ENCODE results near the gene ACTG2.
"Not testable (repeated sequence)": the region's sequence is repeated elsewhere in the genome, so short reads cannot be mapped to it uniquely, and the experiment has no call there.

ACTG2 gene

DNA sequence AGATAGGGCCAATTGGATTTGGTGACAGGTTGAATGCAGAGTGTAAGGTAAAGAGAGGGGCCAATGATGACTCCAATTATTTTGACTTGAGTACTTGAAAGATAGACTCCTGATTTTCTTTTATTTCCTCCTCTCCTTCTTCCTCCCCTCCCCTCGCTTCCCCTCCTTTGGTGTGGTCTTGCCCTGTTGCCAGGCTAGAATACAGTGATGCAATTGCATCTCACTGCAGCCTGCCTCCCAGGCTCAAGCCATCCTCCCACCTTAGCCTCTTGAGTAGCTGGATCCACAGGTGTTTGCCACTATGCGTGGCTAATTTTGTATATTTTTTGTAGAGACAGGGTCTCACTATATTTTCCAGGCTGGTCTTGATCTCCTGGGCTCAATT lies 36.1 kb downstream of the ACTG2 start:
- Histone ChIP-seq H3K36me3 (ENCODE audit: control insufficient read depth, insufficient read depth, low read length) (no peaks in the 10 kb centered on the region), H3K9ac (ENCODE audit: low read depth, low read length) (no peak overlapping the region), H3K4me3 (ENCODE audit: low read depth, low read length) (no peak overlapping the region), H3K4me1 (ENCODE audit: control insufficient read depth, insufficient read depth, low read length) (peaks cover 4% of the 10 kb centered on the region), H3K9me3 (ENCODE audit: control insufficient read depth, insufficient read depth, low read length) (no peaks in the 10 kb centered on the region), H3K27me3 (ENCODE audit: control insufficient read depth, insufficient read depth, low read length) (no peaks in the 10 kb centered on the region)

DNA sequence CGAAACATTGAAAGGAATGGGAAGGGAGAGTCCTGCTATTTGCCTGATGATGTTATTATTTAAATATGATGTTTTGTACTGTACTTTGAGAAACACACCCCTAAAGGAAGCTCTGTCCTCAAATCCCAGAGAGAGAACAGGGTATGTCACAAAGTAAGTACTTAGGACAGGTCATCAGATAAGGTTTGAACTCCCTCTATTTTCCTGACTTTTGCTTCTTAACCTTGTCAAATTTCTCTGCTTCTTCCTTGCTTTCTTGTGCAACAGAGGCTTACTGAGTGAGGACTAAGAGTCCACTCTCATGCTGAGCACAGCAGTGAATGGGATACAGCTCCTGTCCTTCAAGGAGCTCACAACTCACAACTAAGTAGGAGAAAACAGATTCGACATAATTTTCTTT lies 37.6 kb downstream of the ACTG2 start:
- H3K4me1 ChIP-seq (ENCODE audit: control insufficient read depth, insufficient read depth, low read length) = peaks cover 4% of the 10 kb centered on the region
- H3K9me3 ChIP-seq (ENCODE audit: control insufficient read depth, insufficient read depth, low read length) = no peaks in the 10 kb centered on the region
- H3K27me3 ChIP-seq (ENCODE audit: control insufficient read depth, insufficient read depth, low read length) = no peaks in the 10 kb centered on the region
- H3K36me3 ChIP-seq (ENCODE audit: control insufficient read depth, insufficient read depth, low read length) = no peaks in the 10 kb centered on the region
- no peak overlapping the region for H3K4me3 ChIP-seq (ENCODE audit: low read depth, low read length)
- H3K9ac ChIP-seq (ENCODE audit: low read depth, low read length) = no peak overlapping the region

DNA sequence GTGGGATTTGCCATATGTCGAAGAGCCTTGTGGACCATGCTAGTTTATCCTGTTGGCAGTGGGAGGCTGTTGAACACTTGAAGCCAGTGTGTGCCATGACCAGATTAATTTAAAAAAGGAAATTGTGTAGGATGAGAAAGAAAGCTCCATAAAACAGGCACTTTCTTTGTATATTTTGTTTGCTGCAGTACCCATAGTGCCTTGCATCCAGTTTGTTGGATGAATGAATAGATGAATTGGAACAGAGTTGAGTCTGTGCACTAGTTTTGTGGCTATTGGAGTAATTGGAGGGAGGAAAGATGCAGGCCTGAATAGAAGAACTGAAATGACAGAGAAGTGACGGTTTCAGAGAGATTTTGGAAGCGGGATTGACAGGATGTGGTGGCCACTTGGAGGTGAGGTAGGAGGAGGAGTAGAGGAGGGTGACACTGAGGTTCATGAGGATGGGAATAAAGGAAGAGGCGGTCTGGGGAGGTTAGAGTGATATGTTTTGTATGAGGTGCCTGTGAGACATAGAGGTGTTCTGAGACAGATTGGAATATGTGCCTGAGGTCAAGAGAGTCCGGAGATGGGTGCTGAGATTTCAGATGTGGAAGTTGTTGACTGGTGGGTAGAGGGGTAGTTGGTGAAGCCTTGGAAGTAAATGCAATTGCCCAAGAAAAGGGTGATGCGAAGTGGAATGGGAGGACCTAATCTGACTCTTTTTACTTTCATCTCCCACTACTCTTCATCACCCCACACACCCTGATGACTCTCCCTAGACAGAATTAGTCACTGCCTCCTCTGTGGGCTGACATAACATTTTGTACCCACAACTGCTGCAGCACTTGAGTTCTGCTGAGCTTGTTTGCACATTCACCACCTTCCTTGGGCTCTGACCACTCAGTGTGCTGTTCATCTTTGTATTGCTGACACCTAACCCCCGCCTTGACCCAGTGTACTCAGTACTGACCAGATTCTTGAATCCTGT lies 39.0 kb downstream of the ACTG2 start:
- Histone ChIP-seq H3K4me3 (ENCODE audit: low read depth, low read length) (no peak overlapping the region), H3K9ac (ENCODE audit: low read depth, low read length) (no peak overlapping the region), H3K4me1 (ENCODE audit: control insufficient read depth, insufficient read depth, low read length) (no peaks in the 10 kb centered on the region), H3K27me3 (ENCODE audit: control insufficient read depth, insufficient read depth, low read length) (no peaks in the 10 kb centered on the region), H3K9me3 (ENCODE audit: control insufficient read depth, insufficient read depth, low read length) (no peaks in the 10 kb centered on the region), H3K36me3 (ENCODE audit: control insufficient read depth, insufficient read depth, low read length) (no peaks in the 10 kb centered on the region)

DNA sequence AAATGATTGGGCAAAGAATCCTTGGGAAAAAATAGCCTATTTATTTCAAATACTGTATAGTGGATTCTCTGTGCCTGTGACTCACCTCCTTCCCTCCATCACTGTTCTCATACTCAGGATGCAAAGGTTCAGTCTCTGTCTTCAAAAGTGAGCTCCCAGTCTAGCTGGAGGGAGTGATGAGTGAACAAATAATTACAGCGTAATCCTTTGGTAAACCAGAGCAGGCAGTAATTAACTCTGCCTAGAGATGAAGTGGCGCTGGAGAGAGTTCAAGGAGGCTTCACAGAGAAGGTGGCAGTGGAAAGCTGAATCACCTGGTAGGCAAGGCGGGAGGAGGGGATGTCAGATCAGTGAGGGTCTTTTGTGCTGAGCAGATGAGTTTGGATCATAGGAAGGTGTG lies 40.4 kb downstream of the ACTG2 start:
- Histone ChIP-seq H3K36me3 (ENCODE audit: control insufficient read depth, insufficient read depth, low read length) (no peaks in the 10 kb centered on the region), H3K27me3 (ENCODE audit: control insufficient read depth, insufficient read depth, low read length) (no peaks in the 10 kb centered on the region), H3K4me1 (ENCODE audit: control insufficient read depth, insufficient read depth, low read length) (no peaks in the 10 kb centered on the region), H3K9ac (ENCODE audit: low read depth, low read length) (no peak overlapping the region), H3K9me3 (ENCODE audit: control insufficient read depth, insufficient read depth, low read length) (no peaks in the 10 kb centered on the region), H3K4me3 (ENCODE audit: low read depth, low read length) (no peak overlapping the region)

DNA sequence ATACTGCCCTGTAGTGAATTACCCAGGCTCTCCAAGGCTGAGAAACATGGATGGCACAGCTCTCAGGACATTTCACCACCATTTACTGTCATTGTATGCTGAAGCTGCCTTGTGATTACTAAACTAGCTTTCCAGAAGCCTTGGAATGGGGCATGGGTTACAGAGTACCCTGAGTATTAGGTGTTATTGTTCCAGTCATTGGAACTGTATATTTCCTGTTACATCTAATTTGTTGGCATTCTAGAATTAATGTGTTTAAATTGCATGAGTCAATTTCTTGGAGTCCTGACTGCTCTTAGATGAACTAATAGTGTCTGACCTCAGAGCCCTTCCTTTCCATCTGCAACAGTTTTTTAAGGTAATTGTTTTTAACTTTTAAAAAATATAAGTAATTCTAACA lies 42.8 kb downstream of the ACTG2 start:
- no peak overlapping the region for H3K4me3 ChIP-seq (ENCODE audit: low read depth, low read length)
- no peaks in the 10 kb centered on the region for H3K36me3 ChIP-seq (ENCODE audit: control insufficient read depth, insufficient read depth, low read length)
- no peaks in the 10 kb centered on the region for H3K27me3 ChIP-seq (ENCODE audit: control insufficient read depth, insufficient read depth, low read length)
- no peaks in the 10 kb centered on the region for H3K9me3 ChIP-seq (ENCODE audit: control insufficient read depth, insufficient read depth, low read length)
- no peaks in the 10 kb centered on the region for H3K4me1 ChIP-seq (ENCODE audit: control insufficient read depth, insufficient read depth, low read length)
- no peak overlapping the region for H3K9ac ChIP-seq (ENCODE audit: low read depth, low read length)

DNA sequence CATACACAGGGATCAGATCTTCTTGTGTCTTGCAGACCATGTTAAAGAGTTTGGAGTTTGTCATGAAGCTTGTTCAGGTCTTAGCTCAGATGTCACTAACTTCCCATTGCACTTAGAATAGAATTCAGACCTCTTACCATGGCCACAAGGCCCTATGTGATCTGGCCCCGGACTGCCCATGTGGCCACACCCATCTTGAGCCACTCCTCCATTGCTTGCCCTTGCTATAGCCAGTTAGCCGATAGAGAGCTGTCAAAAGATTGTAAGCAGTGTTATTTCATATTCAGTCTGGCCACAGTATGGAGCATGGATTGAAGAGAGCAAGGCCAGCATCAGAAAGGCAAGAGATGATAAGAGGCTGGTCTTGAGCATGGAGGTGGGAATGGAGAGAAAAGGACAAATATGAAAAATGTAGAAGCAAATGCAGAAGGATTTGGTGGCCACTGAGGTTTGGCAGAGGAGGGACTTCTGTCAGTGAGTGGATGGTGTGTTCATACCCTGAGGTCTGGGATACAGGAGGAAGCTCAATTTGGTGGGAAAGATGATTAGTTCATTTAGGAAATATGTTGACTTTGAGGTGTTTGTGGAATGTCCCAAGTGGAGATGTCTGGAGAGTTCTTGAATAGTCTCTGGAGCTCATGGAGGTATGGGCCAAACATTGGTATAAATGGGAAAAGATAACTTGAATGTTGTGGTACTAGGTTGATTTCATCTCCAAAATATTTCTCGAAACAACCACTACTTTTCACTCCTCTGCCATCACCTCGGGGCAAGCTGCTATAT lies 44.5 kb downstream of the ACTG2 start:
- H3K36me3 ChIP-seq (ENCODE audit: control insufficient read depth, insufficient read depth, low read length) = no peaks in the 10 kb centered on the region
- H3K27me3 ChIP-seq (ENCODE audit: control insufficient read depth, insufficient read depth, low read length) = no peaks in the 10 kb centered on the region
- no peak overlapping the region for H3K9ac ChIP-seq (ENCODE audit: low read depth, low read length)
- H3K4me1 ChIP-seq (ENCODE audit: control insufficient read depth, insufficient read depth, low read length) = no peaks in the 10 kb centered on the region
- no peak overlapping the region for H3K4me3 ChIP-seq (ENCODE audit: low read depth, low read length)
- H3K9me3 ChIP-seq (ENCODE audit: control insufficient read depth, insufficient read depth, low read length) = no peaks in the 10 kb centered on the region

DNA sequence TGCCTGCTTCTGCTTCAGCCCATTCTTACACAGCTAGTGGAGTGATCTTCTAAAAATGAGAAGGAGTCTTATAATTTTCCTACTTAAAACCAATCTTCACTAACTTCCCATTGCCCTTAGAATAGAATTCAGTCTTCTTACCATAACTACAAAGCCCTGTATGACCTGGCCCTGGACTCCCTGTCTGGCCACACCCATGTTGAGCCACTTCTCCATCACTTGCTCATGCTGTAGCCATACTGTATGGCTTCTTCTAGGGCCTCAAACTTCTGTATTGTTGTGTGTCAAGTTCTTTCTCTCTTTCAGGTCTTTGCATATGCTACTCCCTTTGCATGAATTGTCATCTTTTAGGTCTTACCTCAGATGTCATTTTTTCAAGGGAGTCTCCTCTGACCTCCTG lies 45.1 kb downstream of the ACTG2 start:
- Histone ChIP-seq H3K4me3 (ENCODE audit: low read depth, low read length) (no peak overlapping the region), H3K4me1 (ENCODE audit: control insufficient read depth, insufficient read depth, low read length) (no peaks in the 10 kb centered on the region), H3K9ac (ENCODE audit: low read depth, low read length) (no peak overlapping the region), H3K36me3 (ENCODE audit: control insufficient read depth, insufficient read depth, low read length) (no peaks in the 10 kb centered on the region), H3K27me3 (ENCODE audit: control insufficient read depth, insufficient read depth, low read length) (no peaks in the 10 kb centered on the region), H3K9me3 (ENCODE audit: control insufficient read depth, insufficient read depth, low read length) (no peaks in the 10 kb centered on the region)

DNA sequence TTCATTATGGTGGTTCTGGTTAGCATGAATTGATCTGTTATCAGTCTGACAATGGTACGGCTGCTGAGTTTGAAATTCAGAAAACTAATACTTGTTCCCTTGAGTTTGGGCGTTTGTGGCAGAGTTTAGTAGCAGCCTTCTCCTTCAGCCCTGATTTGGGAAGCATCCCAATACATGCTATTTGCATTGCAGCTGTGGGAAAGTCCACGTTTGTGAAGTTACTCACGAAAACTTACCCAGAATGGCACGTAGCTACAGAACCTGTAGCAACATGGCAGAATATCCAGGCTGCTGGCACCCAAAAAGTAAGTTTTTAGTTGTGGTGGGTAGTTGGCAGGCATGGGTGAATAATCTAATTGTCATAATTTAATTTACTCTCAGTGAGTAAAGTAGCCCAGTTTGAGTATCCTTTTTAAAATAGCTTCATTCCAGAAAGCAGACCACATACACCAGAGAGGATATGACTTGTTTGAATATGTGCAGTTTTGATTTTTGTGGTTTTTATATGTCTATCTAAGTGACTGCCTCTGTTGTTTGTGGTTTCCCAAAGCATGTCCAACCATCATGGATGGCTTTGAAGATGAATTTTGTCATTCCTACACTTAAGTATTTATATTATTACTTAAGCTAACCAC lies 46.0 kb downstream of the ACTG2 start:
- Histone ChIP-seq H3K9me3 (ENCODE audit: control insufficient read depth, insufficient read depth, low read length) (no peaks in the 10 kb centered on the region), H3K27me3 (ENCODE audit: control insufficient read depth, insufficient read depth, low read length) (no peaks in the 10 kb centered on the region), H3K4me1 (ENCODE audit: control insufficient read depth, insufficient read depth, low read length) (no peaks in the 10 kb centered on the region), H3K9ac (ENCODE audit: low read depth, low read length) (no peak overlapping the region), H3K4me3 (ENCODE audit: low read depth, low read length) (no peak overlapping the region), H3K36me3 (ENCODE audit: control insufficient read depth, insufficient read depth, low read length) (no peaks in the 10 kb centered on the region)

DNA sequence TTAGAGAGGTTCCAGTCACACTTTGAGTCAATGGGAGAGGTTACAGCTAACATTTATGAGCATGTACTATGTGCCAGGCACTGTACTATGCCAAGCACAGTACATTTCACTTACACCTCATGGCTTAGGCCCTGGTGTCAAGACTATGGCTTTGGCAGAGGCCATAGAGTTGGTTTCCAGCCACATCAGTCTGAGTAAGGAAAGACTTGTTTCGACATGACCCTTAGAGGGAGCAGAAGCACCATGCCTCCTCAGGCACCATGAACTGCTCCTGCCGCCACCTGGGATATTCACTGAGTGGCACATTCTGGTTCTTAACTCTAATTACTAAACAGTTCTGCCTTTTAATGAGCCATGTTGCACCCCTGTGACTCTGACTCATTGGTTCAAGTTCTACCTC lies 46.6 kb downstream of the ACTG2 start:
- Histone ChIP-seq H3K27me3 (ENCODE audit: control insufficient read depth, insufficient read depth, low read length) (no peaks in the 10 kb centered on the region), H3K4me1 (ENCODE audit: control insufficient read depth, insufficient read depth, low read length) (no peaks in the 10 kb centered on the region), H3K9me3 (ENCODE audit: control insufficient read depth, insufficient read depth, low read length) (no peaks in the 10 kb centered on the region), H3K36me3 (ENCODE audit: control insufficient read depth, insufficient read depth, low read length) (no peaks in the 10 kb centered on the region), H3K4me3 (ENCODE audit: low read depth, low read length) (no peak overlapping the region), H3K9ac (ENCODE audit: low read depth, low read length) (no peak overlapping the region)

DNA sequence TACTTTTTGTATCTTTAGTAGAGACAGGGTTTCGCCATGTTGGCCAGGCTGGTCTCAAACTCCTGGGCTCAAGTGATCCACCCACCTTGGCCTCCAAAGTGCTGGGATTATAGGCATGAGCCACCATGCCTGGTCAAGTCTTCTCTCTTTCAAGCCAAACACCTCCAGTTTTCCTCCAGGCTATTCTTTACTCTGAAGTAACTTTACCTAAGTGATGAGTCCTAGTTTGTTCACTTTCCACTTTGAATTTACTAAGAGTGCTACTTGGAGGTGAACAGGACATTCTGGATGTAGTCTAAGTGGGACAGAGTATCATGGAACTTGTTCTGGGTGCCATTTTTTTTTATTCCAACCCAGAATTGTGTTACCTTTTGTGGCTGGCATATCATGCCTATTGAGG lies 47.3 kb downstream of the ACTG2 start:
- not testable (repeated sequence) for H3K4me3 ChIP-seq (ENCODE audit: low read depth, low read length); H3K9ac ChIP-seq (ENCODE audit: low read depth, low read length); H3K36me3 ChIP-seq (ENCODE audit: control insufficient read depth, insufficient read depth, low read length); H3K27me3 ChIP-seq (ENCODE audit: control insufficient read depth, insufficient read depth, low read length); H3K4me1 ChIP-seq (ENCODE audit: control insufficient read depth, insufficient read depth, low read length); H3K9me3 ChIP-seq (ENCODE audit: control insufficient read depth, insufficient read depth, low read length)

DNA sequence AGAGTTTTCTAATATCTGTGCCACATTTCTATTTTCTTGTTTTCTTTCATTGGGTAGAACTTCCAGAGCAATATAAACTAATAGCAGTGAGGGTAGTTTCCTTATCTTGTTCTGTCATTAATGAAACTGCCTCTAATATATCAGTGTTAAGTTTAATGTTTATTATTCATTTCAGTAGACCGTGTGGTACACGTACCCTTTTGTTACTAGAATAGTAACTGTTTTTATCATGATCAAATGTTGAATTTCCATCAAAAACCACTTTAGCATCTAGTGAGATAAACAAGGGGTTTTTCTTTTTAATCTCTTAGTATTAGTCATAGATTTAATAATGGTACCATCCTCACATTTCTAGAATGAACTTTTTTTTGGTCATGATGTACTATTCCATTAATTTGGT lies 49.9 kb downstream of the ACTG2 start:
- Histone ChIP-seq H3K4me1 (ENCODE audit: control insufficient read depth, insufficient read depth, low read length) (no peaks in the 10 kb centered on the region), H3K9ac (ENCODE audit: low read depth, low read length) (no peak overlapping the region), H3K4me3 (ENCODE audit: low read depth, low read length) (no peak overlapping the region), H3K27me3 (ENCODE audit: control insufficient read depth, insufficient read depth, low read length) (no peaks in the 10 kb centered on the region), H3K9me3 (ENCODE audit: control insufficient read depth, insufficient read depth, low read length) (no peaks in the 10 kb centered on the region), H3K36me3 (ENCODE audit: control insufficient read depth, insufficient read depth, low read length) (peaks cover 7% of the 10 kb centered on the region)
